ENCODE data around the gene TMX2. TPM values are rescaled to one million over a fixed set of nuclear protein-coding genes. Genes with fewer than 3 reads are reported as not detected.

The TMX2 gene
- total RNA-seq, 1 experiment from 2014 or later, result 161 TPM

- ChIA-PET CTCF (interaction anchor here (0.7 to 12.8 kb wide), 10 partner anchors 8 to 1511 kb away, joined by 3 to 312 read pairs (median 6); partner anchors contain the start of genes BTBD18 and SELENOH), POLR2A (interaction anchor here (0.7 to 9.6 kb wide), 13 partner anchors 12 to 1172 kb away, joined by 3 to 285 read pairs (median 22); partner anchors contain the start of genes BTBD18, MED19, SELENOH and TMX2)
- Mint-ChIP-seq H3K4me3 (ENCODE audit: unreplicated experiment) (peak overlapping the region; percentile 83), H3K27me3 (ENCODE audit: insufficient read depth, unreplicated experiment) (no peaks in the 10 kb centered on the region), H3K36me3 (ENCODE audit: insufficient read depth, unreplicated experiment) (no peaks in the 10 kb centered on the region), H3K4me1 (ENCODE audit: insufficient read depth, unreplicated experiment) (peaks cover 27% of the 10 kb centered on the region), H3K9me3 (ENCODE audit: unreplicated experiment) (no peaks in the 10 kb centered on the region), H3K27ac (ENCODE audit: low read depth, unreplicated experiment) (peak overlapping the region; percentile 96)
- DNase-seq (ENCODE audit: unreplicated experiment), result peak; percentile 67
- intact Hi-C loops (cut with micrococcal nuclease), result loop anchor here (2.0 to 5.0 kb wide), 2 partner anchors 15 to 294 kb away; no protein-coding TSS in a partner anchor
- TF ChIP-seq, protein P1, sequence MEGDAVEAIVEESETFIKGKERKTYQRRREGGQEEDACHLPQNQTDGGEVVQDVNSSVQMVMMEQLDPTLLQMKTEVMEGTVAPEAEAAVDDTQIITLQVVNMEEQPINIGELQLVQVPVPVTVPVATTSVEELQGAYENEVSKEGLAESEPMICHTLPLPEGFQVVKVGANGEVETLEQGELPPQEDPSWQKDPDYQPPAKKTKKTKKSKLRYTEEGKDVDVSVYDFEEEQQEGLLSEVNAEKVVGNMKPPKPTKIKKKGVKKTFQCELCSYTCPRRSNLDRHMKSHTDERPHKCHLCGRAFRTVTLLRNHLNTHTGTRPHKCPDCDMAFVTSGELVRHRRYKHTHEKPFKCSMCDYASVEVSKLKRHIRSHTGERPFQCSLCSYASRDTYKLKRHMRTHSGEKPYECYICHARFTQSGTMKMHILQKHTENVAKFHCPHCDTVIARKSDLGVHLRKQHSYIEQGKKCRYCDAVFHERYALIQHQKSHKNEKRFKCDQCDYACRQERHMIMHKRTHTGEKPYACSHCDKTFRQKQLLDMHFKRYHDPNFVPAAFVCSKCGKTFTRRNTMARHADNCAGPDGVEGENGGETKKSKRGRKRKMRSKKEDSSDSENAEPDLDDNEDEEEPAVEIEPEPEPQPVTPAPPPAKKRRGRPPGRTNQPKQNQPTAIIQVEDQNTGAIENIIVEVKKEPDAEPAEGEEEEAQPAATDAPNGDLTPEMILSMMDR (IDR thresholded peaks at IDR 0.05; ENCODE audit: unreplicated experiment), result no peak
- no TSS peak for BruUV-seq (replicated peaks)
Measured at GRCh38 chr11:57763568-57763967, 51.2 kb downstream of the TMX2 start.

GRCh38 chr11:57764021-57764420, 51.6 kb downstream of the TMX2 start:
- no peak for DNase-seq (ENCODE audit: unreplicated experiment)
- peak overlapping the region; percentile 96 for H3K27ac Mint-ChIP-seq (ENCODE audit: low read depth, unreplicated experiment)
- peaks cover 27% of the 10 kb centered on the region for H3K4me1 Mint-ChIP-seq (ENCODE audit: insufficient read depth, unreplicated experiment)
- no peaks in the 10 kb centered on the region for H3K27me3 Mint-ChIP-seq (ENCODE audit: insufficient read depth, unreplicated experiment)
- no TSS peak for BruUV-seq (replicated peaks)
- intact Hi-C loops (cut with micrococcal nuclease), result loop anchor here (5.0 kb wide), 1 partner anchor 293 kb away; no protein-coding TSS in a partner anchor
- H3K4me3 Mint-ChIP-seq (ENCODE audit: unreplicated experiment), result peak overlapping the region; percentile 83
- ChIA-PET CTCF (interaction anchor here (0.6 to 12.8 kb wide), 11 partner anchors 8 to 805 kb away, joined by 3 to 312 read pairs (median 6); partner anchors contain the start of gene BTBD18), POLR2A (interaction anchor here (0.7 to 9.6 kb wide), 10 partner anchors 13 to 1172 kb away, joined by 3 to 285 read pairs (median 26); partner anchors contain the start of genes MED19, SELENOH, TMX2 and ZDHHC5)
- TF ChIP-seq, protein P1 (IDR thresholded peaks at IDR 0.05; ENCODE audit: unreplicated experiment), result no peak
- H3K36me3 Mint-ChIP-seq (ENCODE audit: insufficient read depth, unreplicated experiment), result no peaks in the 10 kb centered on the region
- H3K9me3 Mint-ChIP-seq (ENCODE audit: unreplicated experiment), result no peaks in the 10 kb centered on the region

GRCh38 chr11:57764566-57764965, 52.2 kb downstream of the TMX2 start:
- Mint-ChIP-seq H3K9me3 (ENCODE audit: unreplicated experiment) (no peaks in the 10 kb centered on the region), H3K4me3 (ENCODE audit: unreplicated experiment) (peak overlapping the region; percentile 83), H3K27me3 (ENCODE audit: insufficient read depth, unreplicated experiment) (no peaks in the 10 kb centered on the region), H3K4me1 (ENCODE audit: insufficient read depth, unreplicated experiment) (peaks cover 32% of the 10 kb centered on the region), H3K27ac (ENCODE audit: low read depth, unreplicated experiment) (peak overlapping the region; percentile 96), H3K36me3 (ENCODE audit: insufficient read depth, unreplicated experiment) (no peaks in the 10 kb centered on the region)
- ChIA-PET POLR2A (interaction anchor here (0.7 to 9.6 kb wide), 10 partner anchors 13 to 97 kb away, joined by 3 to 285 read pairs (median 25); partner anchors contain the start of genes MED19, SELENOH, TMX2 and ZDHHC5), CTCF (interaction anchor here (0.6 to 12.8 kb wide), 15 partner anchors 7 to 805 kb away, joined by 3 to 312 read pairs (median 4); partner anchors contain the start of gene BTBD18)
- DNase-seq (ENCODE audit: unreplicated experiment), result no peak
- intact Hi-C loops (cut with micrococcal nuclease), result loop anchor here (5.0 kb wide), 1 partner anchor 293 kb away; no protein-coding TSS in a partner anchor
- TF ChIP-seq, protein P1 (IDR thresholded peaks at IDR 0.05; ENCODE audit: unreplicated experiment), result no peak
- no TSS peak for BruUV-seq (replicated peaks)

DNA sequence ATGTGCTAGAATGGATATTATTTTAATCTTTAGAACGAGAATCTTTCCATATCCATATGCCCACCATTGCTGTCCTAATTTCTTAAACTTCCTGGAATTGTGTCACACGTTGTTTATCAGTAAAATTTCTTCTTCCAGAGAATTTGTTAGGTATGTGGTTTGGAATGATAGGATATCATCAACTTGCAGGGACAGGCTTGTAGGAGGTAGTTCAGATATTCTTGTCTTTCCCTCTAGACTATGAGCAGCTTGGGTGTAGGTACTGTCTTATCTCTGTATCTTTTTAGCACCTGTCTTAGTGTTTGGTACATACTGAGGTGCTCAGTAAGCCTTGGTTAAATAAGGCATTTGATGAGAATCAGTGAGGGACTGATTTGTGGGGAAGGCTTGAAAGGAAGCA, 52.6 kb downstream of the TMX2 start:
- DNase-seq (ENCODE audit: unreplicated experiment), result no peak
- H3K27me3 Mint-ChIP-seq (ENCODE audit: insufficient read depth, unreplicated experiment), result no peaks in the 10 kb centered on the region
- peak overlapping the region; percentile 83 for H3K4me3 Mint-ChIP-seq (ENCODE audit: unreplicated experiment)
- no peaks in the 10 kb centered on the region for H3K9me3 Mint-ChIP-seq (ENCODE audit: unreplicated experiment)
- no TSS peak for BruUV-seq (replicated peaks)
- peaks cover 35% of the 10 kb centered on the region for H3K4me1 Mint-ChIP-seq (ENCODE audit: insufficient read depth, unreplicated experiment)
- TF ChIP-seq, protein P1 (IDR thresholded peaks at IDR 0.05; ENCODE audit: unreplicated experiment), result no peak
- peak overlapping the region; percentile 96 for H3K27ac Mint-ChIP-seq (ENCODE audit: low read depth, unreplicated experiment)
- ChIA-PET CTCF (interaction anchor here (0.6 to 12.8 kb wide), 12 partner anchors 13 to 759 kb away, joined by 3 to 312 read pairs (median 4); partner anchors contain the start of gene BTBD18), POLR2A (interaction anchor here (0.7 to 9.6 kb wide), 8 partner anchors 12 to 97 kb away, joined by 3 to 285 read pairs (median 64); partner anchors contain the start of genes MED19, SELENOH, TMX2 and ZDHHC5)
- intact Hi-C loops (cut with micrococcal nuclease), result loop anchor here (5.0 kb wide), 1 partner anchor 292 kb away; no protein-coding TSS in a partner anchor
- H3K36me3 Mint-ChIP-seq (ENCODE audit: insufficient read depth, unreplicated experiment), result no peaks in the 10 kb centered on the region

All from MCF 10A (cell line).